SK-N-SH (cell line): ENCODE measurements around the gene THOP1. TPM values are rescaled to one million over a fixed set of nuclear protein-coding genes. Genes with fewer than 3 reads are reported as not detected.

Source experiments
- CTCF ChIA-PET: fragments of 300-600, 350-600 bp; formaldehyde crosslinking; extraction: SDS; loops from one replicate; lab custom pipeline; 2021; lab: Yijun Ruan, JAX
- POLR2A ChIA-PET: fragments of 350-600 bp; sonication (Branson Sonifier 250); formaldehyde crosslinking; extraction: SDS; loops from one replicate; lab custom pipeline; 2020; ENCODE audit warnings: antibody characterized with exemption, inconsistent platforms; lab: Yijun Ruan, JAX
- DNase-seq: peaks from one replicate; pipeline ENCODE4 v3.0.0; 2012
- H2AFZ ChIP-seq: fragments of 200-600 bp; sonication (generic); 2 replicates; pipeline ENCODE4 v1.8.1; 2016; ENCODE audit warnings: antibody characterized with exemption, mild to moderate bottlenecking, low read depth
- H3F3A ChIP-seq: fragments of 200-600 bp; sonication (generic); replicated peaks from 2 replicates; pipeline ENCODE3; 2016; ENCODE audit warnings: antibody characterized with exemption, mild to moderate bottlenecking; ENCODE audit not compliant: insufficient read depth
- H3K27ac ChIP-seq, 2 experiments: fragments of 200-500 bp in 1 of 2; fragments of 200-600 bp in 1 of 2; sonication (Bioruptor generic) in 1 of 2; sonication (generic), shearing (Covaris generic) in 1 of 2; 2 replicates each; pipeline versions ENCODE4 v1.5.1 to v1.6.1; 2014 to 2016; ENCODE audit warnings: low read depth in 2 of 2, inconsistent platforms in 1 of 2, low read length in 1 of 2, mild to moderate bottlenecking in 1 of 2, mixed read lengths in 1 of 2
- H3K27me3 ChIP-seq: fragments of 200-600 bp; sonication (generic), shearing (Covaris generic); 2 replicates; pipeline ENCODE4 v1.6.1; 2016; ENCODE audit warnings: mixed run types; ENCODE audit not compliant: insufficient read depth
- H3K36me3 ChIP-seq, 2 experiments: fragments of 200-500 bp in 1 of 2; fragments of 200-600 bp in 1 of 2; sonication (Bioruptor generic) in 1 of 2; sonication (generic) in 1 of 2; replicated peaks in 1 of 2; 2 replicates each; pipeline versions ENCODE3 to v1.5.1; 2014 to 2016; ENCODE audit warnings: low read length in 1 of 2, mild to moderate bottlenecking in 1 of 2; ENCODE audit not compliant: insufficient read depth in 2 of 2, control insufficient read depth in 1 of 2
- H3K4me1 ChIP-seq, 2 experiments: fragments of 200-500 bp in 1 of 2; fragments of 200-600 bp in 1 of 2; sonication (Bioruptor generic) in 1 of 2; sonication (generic), shearing (Covaris generic) in 1 of 2; 2 replicates each; pipeline versions ENCODE4 v1.5.1 to v1.6.1; 2014 to 2016; ENCODE audit warnings: low read depth in 1 of 2, low read length in 1 of 2, mixed run types in 1 of 2; ENCODE audit not compliant: insufficient read depth in 2 of 2, control insufficient read depth in 1 of 2
- H3K4me2 ChIP-seq: fragments of 200-600 bp; sonication (generic), shearing (Covaris generic); 2 replicates; pipeline ENCODE4 v1.6.1; 2017; ENCODE audit warnings: mixed run types
- H3K4me3 ChIP-seq, 2 experiments: fragments of 200-500 bp in 1 of 2; fragments of 200-600 bp in 1 of 2; sonication (Bioruptor generic) in 1 of 2; sonication (generic), shearing (Covaris generic) in 1 of 2; 2 replicates each; pipeline versions ENCODE4 v1.5.1 to v1.8.1; 2014 to 2016; ENCODE audit warnings: low read depth in 2 of 2, inconsistent platforms in 1 of 2, low read length in 1 of 2, mild to moderate bottlenecking in 1 of 2, mixed read lengths in 1 of 2, moderate library complexity in 1 of 2
- H3K79me2 ChIP-seq: fragments of 200-600 bp; sonication (generic); 2 replicates; pipeline ENCODE4 v1.8.1; 2017; ENCODE audit warnings: mild to moderate bottlenecking; ENCODE audit not compliant: insufficient read depth
- H3K9ac ChIP-seq: fragments of 200-600 bp; sonication (generic); 2 replicates; pipeline ENCODE4 v1.6.1; 2017; ENCODE audit warnings: mixed run types
- H3K9me2 ChIP-seq: fragments of 200-600 bp; sonication (generic); 2 replicates; pipeline ENCODE4 v1.6.1; 2017; ENCODE audit warnings: mixed run types
- H3K9me3 ChIP-seq: fragments of 200-600 bp; sonication (generic); 2 replicates; pipeline ENCODE4 v1.6.1; 2017; ENCODE audit warnings: mixed run types, mild to moderate bottlenecking, moderate library complexity
- H4K20me1 ChIP-seq: fragments of 200-600 bp; sonication (generic); 2 replicates; pipeline ENCODE4 v1.6.1; 2017; ENCODE audit warnings: mild to moderate bottlenecking, mixed run types; ENCODE audit not compliant: insufficient read depth
- CHD2 ChIP-seq: fragments of 150-350 bp; IDR thresholded peaks from 2 replicates; pipeline ENCODE4 v1.6.1; 2018; ENCODE audit warnings: low read length; ENCODE audit not compliant: partially characterized antibody
- EP300 ChIP-seq, 2 experiments: IDR thresholded peaks; 2 replicates each; pipeline versions ENCODE4 v1.4.0 to v1.6.1; 2012; ENCODE audit warnings: borderline replicate concordance in 1 of 2, low read depth in 1 of 2, low read length in 1 of 2
- EZH2phosphoT487 ChIP-seq: fragments of 200-600 bp; sonication (generic); IDR thresholded peaks from 2 replicates; pipeline ENCODE4 v1.6.1; 2017; ENCODE audit warnings: low read depth, mixed run types, mild to moderate bottlenecking, antibody characterized with exemption, moderate library complexity, borderline replicate concordance
- FOXM1 ChIP-seq: IDR thresholded peaks from 2 replicates; pipeline ENCODE4 v1.4.0; 2012; ENCODE audit warnings: low read depth, mild to moderate bottlenecking
- GABPA ChIP-seq: IDR thresholded peaks from 2 replicates; pipeline ENCODE4 v1.4.0; 2012; ENCODE audit warnings: low read depth, mild to moderate bottlenecking
- MAX ChIP-seq: IDR thresholded peaks from 2 replicates; pipeline ENCODE4 v1.4.0; 2012; ENCODE audit warnings: low read depth
- MXI1 ChIP-seq: IDR thresholded peaks from 2 replicates; pipeline ENCODE4 v1.6.1; 2012; ENCODE audit warnings: mild to moderate bottlenecking, low read depth, low read length, improper control_type of control experiment
- NFIC ChIP-seq: IDR thresholded peaks from 2 replicates; pipeline ENCODE4 v1.4.0; 2012; ENCODE audit warnings: borderline replicate concordance
- PBX3 ChIP-seq: IDR thresholded peaks from 2 replicates; pipeline ENCODE4; 2012
- POLR2AphosphoS5 ChIP-seq: IDR thresholded peaks from 2 replicates; pipeline ENCODE4 v1.6.1; 2012; ENCODE audit warnings: low read depth, low read length
- RAD21 ChIP-seq: IDR thresholded peaks from 2 replicates; pipeline ENCODE4 v1.6.1; 2012; ENCODE audit warnings: mild to moderate bottlenecking, low read length
- RXRA ChIP-seq: IDR thresholded peaks from 2 replicates; pipeline ENCODE4 v1.4.0; 2012; ENCODE audit warnings: low read depth, mild to moderate bottlenecking, borderline replicate concordance
- SMC3 ChIP-seq: IDR thresholded peaks from 2 replicates; pipeline ENCODE4 v1.6.1; 2012; ENCODE audit warnings: low read depth, low read length, improper control_type of control experiment
- TCF12 ChIP-seq: IDR thresholded peaks from 2 replicates; pipeline ENCODE4 v1.4.0; 2012
- USF1 ChIP-seq: IDR thresholded peaks from 2 replicates; pipeline ENCODE4 v1.4.0; 2012; ENCODE audit warnings: low read depth, borderline replicate concordance
- YY1 ChIP-seq: IDR thresholded peaks from 2 replicates; pipeline ENCODE4 v1.4.0; 2012; ENCODE audit warnings: low read depth, mild to moderate bottlenecking
- ZBTB33 ChIP-seq: IDR thresholded peaks from 2 replicates; pipeline ENCODE4 v1.4.0; 2012; ENCODE audit warnings: low read depth, borderline replicate concordance
- WGBS: methylation state at CpG from one replicate; pipeline ENCODE4 v1.1.6; 2017; ENCODE audit warnings: low lambda C conversion rate; 5-methylcytosine and 5-hydroxymethylcytosine counted together
- polyA plus RNA-seq, 3 experiments: library from polyadenylated mRNA; depleted of rRNA; stranded (reverse); fragments of >200 nt; gene quantifications; 2 replicates each; pipeline ENCODE4 v1.2.3, GENCODE V29; 2012

The THOP1 gene
- polyA plus RNA-seq, 1 of the 3 experiments (the other 2 are of a cell fraction) = 138 TPM

- Histone ChIP-seq H3K4me3 (peak overlapping the region; percentile 93 to 99), H3K27ac (peak overlapping the region; percentile 69 to 75; a peak in 3 of 4 replicates), H3K9me2 (no peaks in the 10 kb centered on the region), H3K4me1 (peaks cover 4 to 25% of the 10 kb centered on the region in 2 experiments; a peak in 2 of 4 replicates), H3K27me3 (no peaks in the 10 kb centered on the region), H3K79me2 (peaks cover 77% of the 10 kb centered on the region), H4K20me1 (peaks cover 45% of the 10 kb centered on the region), H3F3A (peaks cover 12% of the 10 kb centered on the region), H3K9me3 (no peaks in the 10 kb centered on the region), H3K36me3 (peaks cover 0 to 2% of the 10 kb centered on the region in 2 experiments), H3K9ac (peak overlapping the region; percentile 96), H3K4me2 (peak overlapping the region; percentile 98), H2AFZ (peak overlapping the region; percentile 87; the same call in 1 of the 2 replicates)
- TF ChIP-seq PBX3 = no peak
- no peak for TF ChIP-seq NFIC
- no peak for TF ChIP-seq YY1
- no peak for TF ChIP-seq RXRA
- TF ChIP-seq ZBTB33 = no peak
- no peak for TF ChIP-seq SMC3
- no peak for TF ChIP-seq MAX
- no peak for TF ChIP-seq MXI1
- no peak for TF ChIP-seq FOXM1
- no peak for TF ChIP-seq POLR2AphosphoS5
- TF ChIP-seq RAD21 = no peak
- no peak for TF ChIP-seq EP300 (IDR thresholded peaks at IDR 0.05; ENCODE audit: borderline replicate concordance in 1 of 2, low read depth in 1 of 2, low read length in 1 of 2)
- TF ChIP-seq EZH2phosphoT487 = no peak
- no peak for TF ChIP-seq GABPA
- TF ChIP-seq CHD2 = no peak
- TF ChIP-seq TCF12 = no peak
- no peak for TF ChIP-seq USF1
- WGBS = 0% methylated on average over 9 of the region's 24 CpGs
- CTCF ChIA-PET = interaction anchor here (1.4 to 4.2 kb wide), 3 partner anchors 33 to 134 kb away, joined by 5 to 19 read pairs (median 12); no protein-coding TSS in a partner anchor
- no peak for DNase-seq
- POLR2A ChIA-PET = interaction anchor here (0.8 to 1.1 kb wide), 3 partner anchors 17 to 356 kb away, joined by 3 read pairs; no protein-coding TSS in a partner anchor
These were observed 2.9 kb upstream of the THOP1 start for GRCh38 chr19:2782329-2782935.
